Gastrocnemius medialis (tissue), 4 donors: ENCODE results near the gene BACH1. TPM values are rescaled to one million over a fixed set of nuclear protein-coding genes. Genes with fewer than 3 reads are reported as not detected.

Source experiments
- ATAC-seq, 2 donors: fragments of 150-250 bp; one replicate each; pipeline ENCODE4 v1.9.1; 2016
- DNase-seq, 2 donors: peaks; one replicate each; pipeline ENCODE4 v3.0.0-alpha.2; 2019
- H3K27ac ChIP-seq, 4 donors: fragments of 200-600 bp; sonication (generic); 1 replicate in 1 of 4; 2 replicates in 3 of 4; pipeline ENCODE4 v1.5.1; 2016 to 2018; ENCODE audit warnings: mild to moderate bottlenecking in 2 of 4, moderate library complexity in 1 of 4
- H3K27me3 ChIP-seq, 3 donors: fragments of 200-600 bp; sonication (generic) in 2 of 3; 1 replicate in 1 of 3; 2 replicates in 2 of 3; pipeline versions ENCODE4 v1.5.1 to v1.6.0; 2016 to 2019; ENCODE audit warnings: mild to moderate bottlenecking in 1 of 3, moderate library complexity in 1 of 3
- H3K36me3 ChIP-seq, 2 donors: fragments of 200-600 bp; sonication (generic) in 1 of 2; one replicate each; pipeline ENCODE4 v1.5.1; 2017 to 2018
- H3K4me1 ChIP-seq, 2 donors: fragments of 200-600 bp; sonication (generic) in 1 of 2; one replicate each; pipeline ENCODE4 v1.5.1; 2016 to 2017; ENCODE audit warnings: mild to moderate bottlenecking in 2 of 2
- H3K4me3 ChIP-seq, 4 donors: fragments of 200-600 bp; sonication (generic) in 3 of 4; 1 replicate in 1 of 4; 2 replicates in 3 of 4; pipeline ENCODE4 v1.5.1; 2016 to 2019; ENCODE audit warnings: mild to moderate bottlenecking in 2 of 4
- H3K9me3 ChIP-seq, 3 donors: fragments of 200-600 bp; sonication (generic) in 2 of 3; 1 replicate in 1 of 3; 2 replicates in 2 of 3; pipeline ENCODE4 v1.5.1; 2016 to 2019
- CTCF ChIP-seq, 5 experiments: fragments of 450-650 bp in 3 of 5; fragments of 200-600 bp in 2 of 5; sonication (generic) in 2 of 5; IDR thresholded peaks in 4 of 5; conservative IDR thresholded peaks in 1 of 5; 1 replicate in 4 of 5; 2 replicates in 1 of 5; pipeline ENCODE4 v1.5.1; 2016 to 2019; ENCODE audit warnings: antibody characterized with exemption in 5 of 5, mild to moderate bottlenecking in 3 of 5, moderate library complexity in 3 of 5
- POLR2A ChIP-seq, 2 donors: fragments of 450-650 bp; IDR thresholded peaks; one replicate each; pipeline ENCODE4 v1.6.1; 2017; ENCODE audit warnings: antibody characterized with exemption in 2 of 2, mild to moderate bottlenecking in 2 of 2, moderate library complexity in 2 of 2
- in situ Hi-C, 4 donors: fragments of 200-750 bp; cut with MboI; loops; one replicate each; pipeline versions ENCODE4 v1.15.0 to v1.8.0; 2017; ENCODE audit warnings: low sequenced_read_pairs in 4 of 4
- intact Hi-C: fragments of 100-400 bp; cut with DNase I; formaldehyde crosslinking; loops from one replicate; pipeline ENCODE4 v1.15.1; 2023; ENCODE audit warnings: low total_unique reads
- total RNA-seq, 4 donors: library from RNA; depleted of rRNA; stranded (reverse); fragments of >200 nt; gene quantifications; one replicate each; pipeline versions ENCODE4 v1.1.0 to v1.2.3, GENCODE V29; 2016

BACH1 gene
- total RNA-seq, 4 donors from 2014 or later, result 52.4 to 72.7 (median 62.7) TPM

- H3K9me3 ChIP-seq, result no peaks in the 10 kb centered on the region
- in situ Hi-C loops, result no loop called here
- peaks cover 39 to 67% of the 10 kb centered on the region in 2 donors for H3K4me1 ChIP-seq
- H3K27me3 ChIP-seq, result no peaks in the 10 kb centered on the region
- intact Hi-C loops, result loop anchor here (1.0 kb wide), 1 partner anchor 27 kb away; no protein-coding TSS in a partner anchor
- peaks cover 0 to 20% of the 10 kb centered on the region in 2 donors for H3K36me3 ChIP-seq
- TF ChIP-seq POLR2A (IDR thresholded peaks at IDR 0.05) (peak; percentile 77 to 91), CTCF (IDR thresholded peaks at IDR 0.05 in 4 of 5, conservative IDR thresholded peaks at IDR 0.05 in 1 of 5) (no peak)
- DNase-seq, result peak; percentile 84 to 92
- peak overlapping the region; percentile 46 to 65 (median 60) for H3K4me3 ChIP-seq
- H3K27ac ChIP-seq, result peak overlapping the region; percentile 85 to 92 (median 88)
- ATAC-seq, result peak; percentile 98
These were observed 28.3 kb downstream of the BACH1 start for GRCh38 chr21:29326914-29327554.

DNA sequence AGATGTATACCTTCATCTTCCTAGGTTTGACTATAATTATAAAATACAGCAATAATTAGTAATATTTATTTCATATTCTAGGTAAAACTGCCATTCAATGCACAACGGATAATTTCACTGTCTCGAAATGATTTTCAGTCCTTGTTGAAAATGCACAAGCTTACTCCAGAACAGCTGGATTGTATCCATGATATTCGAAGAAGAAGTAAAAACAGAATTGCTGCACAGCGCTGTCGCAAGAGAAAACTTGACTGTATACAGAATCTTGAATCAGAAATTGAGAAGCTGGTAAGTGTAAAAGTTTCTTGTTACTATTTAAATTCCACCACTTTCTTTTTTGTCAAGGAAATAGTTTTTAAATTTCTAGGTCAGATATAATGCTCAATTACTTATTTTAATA lies 30.7 kb downstream of the BACH1 start:
- no peak for DNase-seq
- H3K36me3 ChIP-seq, result peaks cover 0 to 19% of the 10 kb centered on the region in 2 donors
- peak overlapping the region; percentile 85 to 92 (median 88) for H3K27ac ChIP-seq
- in situ Hi-C loops (no loop called here), intact Hi-C loops (no loop called here)
- TF ChIP-seq POLR2A (IDR thresholded peaks at IDR 0.05) (no peak), CTCF (IDR thresholded peaks at IDR 0.05 in 4 of 5, conservative IDR thresholded peaks at IDR 0.05 in 1 of 5) (no peak)
- H3K27me3 ChIP-seq, result no peaks in the 10 kb centered on the region
- H3K4me3 ChIP-seq, result peak overlapping the region in 3 of 4 donors; percentile 59 to 65 (median 61)
- no peak for ATAC-seq
- H3K9me3 ChIP-seq, result no peaks in the 10 kb centered on the region
- H3K4me1 ChIP-seq, result peaks cover 62 to 87% of the 10 kb centered on the region in 2 donors

DNA sequence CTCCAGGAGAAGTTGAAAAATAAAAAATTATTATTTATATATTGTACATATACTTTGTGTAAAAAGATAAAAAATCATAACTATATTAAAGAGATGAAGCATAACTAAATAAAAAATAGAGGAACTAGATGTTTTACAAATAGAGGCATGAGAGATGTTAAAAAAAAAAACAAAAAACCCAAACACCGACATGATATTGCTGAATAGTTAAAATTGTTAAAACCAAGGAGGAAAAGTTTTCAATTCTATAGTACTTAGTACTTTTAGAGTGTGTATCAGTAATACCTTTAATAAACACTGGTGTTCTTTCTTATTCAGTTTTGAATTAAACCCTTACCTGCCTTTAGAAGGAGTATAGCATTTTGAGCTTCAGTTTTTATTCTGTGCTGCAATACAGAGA lies 32.1 kb downstream of the BACH1 start:
- ATAC-seq (no peak), DNase-seq (no peak)
- TF ChIP-seq CTCF (IDR thresholded peaks at IDR 0.05 in 4 of 5, conservative IDR thresholded peaks at IDR 0.05 in 1 of 5) (no peak), POLR2A (IDR thresholded peaks at IDR 0.05) (no peak)
- Histone ChIP-seq H3K4me3 (peak overlapping the region in 3 of 4 donors; percentile 16 to 65 (median 59)), H3K27ac (peak overlapping the region; percentile 85 to 92 (median 88)), H3K4me1 (peaks cover 68 to 88% of the 10 kb centered on the region in 2 donors), H3K27me3 (no peaks in the 10 kb centered on the region), H3K9me3 (no peaks in the 10 kb centered on the region), H3K36me3 (peaks cover 0 to 19% of the 10 kb centered on the region in 2 donors)
- intact Hi-C loops, result no loop called here
- in situ Hi-C loops, result no loop called here

- no peaks in the 10 kb centered on the region for H3K27me3 ChIP-seq
- TF ChIP-seq POLR2A (IDR thresholded peaks at IDR 0.05) (peak in 1 of 2 donors; percentile 45), CTCF (IDR thresholded peaks at IDR 0.05 in 4 of 5, conservative IDR thresholded peaks at IDR 0.05 in 1 of 5) (no peak)
- intact Hi-C loops (loop anchor here (2.0 kb wide), 1 partner anchor 34 kb away; the partner anchor contains the start of gene BACH1), in situ Hi-C loops (no loop called here)
- peaks cover 75 to 82% of the 10 kb centered on the region in 2 donors for H3K4me1 ChIP-seq
- H3K9me3 ChIP-seq, result no peaks in the 10 kb centered on the region
- ATAC-seq (peak; percentile 92 to 94), DNase-seq (peak; percentile 64 to 72)
- peak overlapping the region; percentile 85 to 92 (median 88) for H3K27ac ChIP-seq
- H3K4me3 ChIP-seq, result peak overlapping the region in 3 of 4 donors; percentile 12 to 31 (median 16)
- H3K36me3 ChIP-seq, result peaks cover 0 to 19% of the 10 kb centered on the region in 2 donors
These were observed 34.0 kb downstream of the BACH1 start for GRCh38 chr21:29332461-29333362.
